Loucy (cell line): ENCODE data around the gene CHMP3.

Source experiments
- H2AFZ ChIP-seq: fragments of 200-600 bp; sonication (generic); 2 replicates; pipeline ENCODE4 v1.6.0; 2016; ENCODE audit warnings: antibody characterized with exemption, mild to moderate bottlenecking, low read length, moderate library complexity
- H3F3A ChIP-seq: fragments of 200-600 bp; 2 replicates; pipeline ENCODE4 v1.6.0; 2016; ENCODE audit warnings: antibody characterized with exemption, low read depth, mild to moderate bottlenecking
- H3K27me3 ChIP-seq: fragments of 200-600 bp; sonication (generic); 2 replicates; pipeline ENCODE4 v1.6.1; 2014; ENCODE audit warnings: low read length, mild to moderate bottlenecking; ENCODE audit not compliant: insufficient read depth, poor library complexity, severe bottlenecking
- H3K36me3 ChIP-seq: fragments of 200-600 bp; sonication (generic); 2 replicates; pipeline ENCODE4 v1.6.1; 2016; ENCODE audit warnings: low read length; ENCODE audit not compliant: insufficient read depth
- H3K4me1 ChIP-seq: fragments of 200-600 bp; sonication (generic); 2 replicates; pipeline ENCODE4 v1.5.1; 2014; ENCODE audit warnings: low read length, mild to moderate bottlenecking; ENCODE audit not compliant: insufficient read depth, poor library complexity, severe bottlenecking
- H3K4me2 ChIP-seq: fragments of 200-600 bp; sonication (generic); 2 replicates; pipeline ENCODE4 v1.6.0; 2014; ENCODE audit warnings: antibody characterized with exemption, low read length, low read depth, mild to moderate bottlenecking; ENCODE audit not compliant: poor library complexity, severe bottlenecking
- H3K4me3 ChIP-seq: fragments of 200-600 bp; sonication (generic); 2 replicates; pipeline ENCODE4 v1.5.1; 2014; ENCODE audit warnings: low read length, mild to moderate bottlenecking, mixed read lengths; ENCODE audit not compliant: poor library complexity, severe bottlenecking
- H3K79me2 ChIP-seq: fragments of 200-600 bp; sonication (generic); 2 replicates; pipeline ENCODE4 v1.6.1; 2014; ENCODE audit warnings: low read length; ENCODE audit not compliant: insufficient read depth
- H3K9ac ChIP-seq: fragments of 200-600 bp; sonication (generic); 2 replicates; pipeline ENCODE4 v1.6.0; 2014; ENCODE audit warnings: mild to moderate bottlenecking, low read depth, low read length, moderate library complexity; ENCODE audit not compliant: poor library complexity, severe bottlenecking
- H3K9me2 ChIP-seq: fragments of 200-600 bp; sonication (generic); replicated peaks from 2 replicates; pipeline ENCODE4 v1.6.1; 2016; ENCODE audit warnings: low read depth, low read length, mixed read lengths
- H3K9me3 ChIP-seq: fragments of 200-600 bp; sonication (generic); 2 replicates; pipeline ENCODE4 v1.6.1; 2014; ENCODE audit warnings: mild to moderate bottlenecking, antibody characterized with exemption, low read length, low read depth; ENCODE audit not compliant: insufficient read depth
- H4K20me1 ChIP-seq: fragments of 200-600 bp; sonication (generic); 2 replicates; pipeline ENCODE4 v1.6.0; 2014; ENCODE audit warnings: antibody characterized with exemption, low read length, mild to moderate bottlenecking; ENCODE audit not compliant: insufficient read depth, poor library complexity, severe bottlenecking
- EZH2phosphoT487 ChIP-seq: fragments of 200-600 bp; IDR thresholded peaks from 2 replicates; pipeline ENCODE4 v1.6.1; 2018; ENCODE audit warnings: antibody characterized with exemption, mild to moderate bottlenecking, moderate library complexity, borderline replicate concordance
- TF ChIP-seq, protein P1 (sequence below): fragments of 200-600 bp; sonication (generic); conservative IDR thresholded peaks from 2 replicates; pipeline ENCODE4 v1.5.1; 2014; ENCODE audit warnings: mild to moderate bottlenecking, antibody characterized with exemption, low read length

The CHMP3 gene

GRCh38 chr2:86507600-86507999, 55.6 kb downstream of the CHMP3 start:
- Histone ChIP-seq H3K9me3 (no peaks in the 10 kb centered on the region), H3F3A (no peaks in the 10 kb centered on the region), H3K4me3 (no peak overlapping the region), H4K20me1 (no peaks in the 10 kb centered on the region), H3K9ac (no peak overlapping the region), H3K4me2 (no peak overlapping the region), H2AFZ (no peak overlapping the region), H3K4me1 (no peaks in the 10 kb centered on the region), H3K36me3 (peaks cover 65% of the 10 kb centered on the region; the same call in 1 of the 2 replicates), H3K27me3 (no peaks in the 10 kb centered on the region), H3K9me2 (no peaks in the 10 kb centered on the region), H3K79me2 (no peaks in the 10 kb centered on the region)
- TF ChIP-seq EZH2phosphoT487 = no peak
- TF ChIP-seq, protein P1, sequence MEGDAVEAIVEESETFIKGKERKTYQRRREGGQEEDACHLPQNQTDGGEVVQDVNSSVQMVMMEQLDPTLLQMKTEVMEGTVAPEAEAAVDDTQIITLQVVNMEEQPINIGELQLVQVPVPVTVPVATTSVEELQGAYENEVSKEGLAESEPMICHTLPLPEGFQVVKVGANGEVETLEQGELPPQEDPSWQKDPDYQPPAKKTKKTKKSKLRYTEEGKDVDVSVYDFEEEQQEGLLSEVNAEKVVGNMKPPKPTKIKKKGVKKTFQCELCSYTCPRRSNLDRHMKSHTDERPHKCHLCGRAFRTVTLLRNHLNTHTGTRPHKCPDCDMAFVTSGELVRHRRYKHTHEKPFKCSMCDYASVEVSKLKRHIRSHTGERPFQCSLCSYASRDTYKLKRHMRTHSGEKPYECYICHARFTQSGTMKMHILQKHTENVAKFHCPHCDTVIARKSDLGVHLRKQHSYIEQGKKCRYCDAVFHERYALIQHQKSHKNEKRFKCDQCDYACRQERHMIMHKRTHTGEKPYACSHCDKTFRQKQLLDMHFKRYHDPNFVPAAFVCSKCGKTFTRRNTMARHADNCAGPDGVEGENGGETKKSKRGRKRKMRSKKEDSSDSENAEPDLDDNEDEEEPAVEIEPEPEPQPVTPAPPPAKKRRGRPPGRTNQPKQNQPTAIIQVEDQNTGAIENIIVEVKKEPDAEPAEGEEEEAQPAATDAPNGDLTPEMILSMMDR = no peak

- Histone ChIP-seq H3F3A (no peaks in the 10 kb centered on the region), H3K9ac (no peak overlapping the region), H3K9me2 (no peaks in the 10 kb centered on the region), H3K27me3 (no peaks in the 10 kb centered on the region), H3K79me2 (no peaks in the 10 kb centered on the region), H3K4me2 (no peak overlapping the region), H3K4me1 (peaks cover 3% of the 10 kb centered on the region), H3K36me3 (peaks cover 78% of the 10 kb centered on the region), H3K9me3 (peaks cover 13% of the 10 kb centered on the region; the same call in 1 of the 2 replicates), H4K20me1 (no peaks in the 10 kb centered on the region), H3K4me3 (no peak overlapping the region), H2AFZ (no peak overlapping the region)
- TF ChIP-seq EZH2phosphoT487 = no peak
- TF ChIP-seq, protein P1 = no peak
These were observed 62.7 kb downstream of the CHMP3 start for GRCh38 chr2:86500325-86501083.

GRCh38 chr2:86499326-86499725, 63.9 kb downstream of the CHMP3 start:
- Histone ChIP-seq H3K79me2 (no peaks in the 10 kb centered on the region), H3F3A (no peaks in the 10 kb centered on the region), H3K4me2 (no peak overlapping the region), H3K9me2 (no peaks in the 10 kb centered on the region), H3K4me3 (no peak overlapping the region), H3K27me3 (no peaks in the 10 kb centered on the region), H4K20me1 (no peaks in the 10 kb centered on the region), H3K9ac (no peak overlapping the region), H3K9me3 (peaks cover 13% of the 10 kb centered on the region; the same call in 1 of the 2 replicates), H3K4me1 (peaks cover 3% of the 10 kb centered on the region), H3K36me3 (peaks cover 76% of the 10 kb centered on the region), H2AFZ (no peak overlapping the region)
- TF ChIP-seq, protein P1 = no peak
- no peak for TF ChIP-seq EZH2phosphoT487
